Right lobe of liver (tissue), 4 donors: ENCODE results near the gene FBXL14.

Experiments
- CTCF ChIP-seq, 4 donors: fragments of 200-600 bp in 3 of 4; fragments of 450-650 bp in 1 of 4; IDR thresholded peaks; one replicate each; pipeline versions ENCODE4 v1.5.1 to v1.8.0; 2016 to 2022; ENCODE audit warnings: antibody characterized with exemption in 4 of 4, mild to moderate bottlenecking in 2 of 4
- POLR2A ChIP-seq: fragments of 450-650 bp; IDR thresholded peaks from one replicate; pipeline ENCODE4 v1.6.1; 2017; ENCODE audit warnings: antibody characterized with exemption, mild to moderate bottlenecking
- donor health status: DM: no; HTN: no; CAD: no.
- donor health status: DM: no; HTN: no; CAD: no.
- donor health status: DM: no; HTN: yes; CAD: no.

- no peak for TF ChIP-seq CTCF (IDR thresholded peaks at IDR 0.05)
- no peak for TF ChIP-seq POLR2A
These were observed 1.8 kb downstream of the FBXL14 start for GRCh38 chr12:1592444-1593173.
